Neural progenitor cell (in vitro differentiated cells): ENCODE data around the gene PCSK5. TPM values are rescaled to one million over a fixed set of nuclear protein-coding genes. Genes with fewer than 3 reads are reported as not detected.

Source experiments
- DNase-seq: peaks from one replicate; pipeline ENCODE4 v3.0.0-alpha.2; 2016; ENCODE audit warnings: low spot score
- H2AFZ ChIP-seq: fragments of 200-600 bp; sonication (generic); replicated peaks from 2 replicates; pipeline ENCODE4 v1.6.1; 2016; ENCODE audit warnings: antibody characterized with exemption
- H3F3A ChIP-seq: fragments of 200-600 bp; sonication (generic); 2 replicates; pipeline ENCODE4 v1.6.1; 2016; ENCODE audit warnings: antibody characterized with exemption, low read depth
- H3K27ac ChIP-seq: fragments of 200-600 bp; sonication (generic); 2 replicates; pipeline ENCODE4 v1.5.1; 2016; ENCODE audit warnings: mild to moderate bottlenecking
- H3K27me3 ChIP-seq: fragments of 200-600 bp; sonication (generic); 2 replicates; pipeline ENCODE4 v1.6.1; 2016; ENCODE audit warnings: mild to moderate bottlenecking, moderate library complexity
- H3K36me3 ChIP-seq: fragments of 200-600 bp; sonication (generic); 2 replicates; pipeline ENCODE4 v1.5.1; 2016
- H3K4me1 ChIP-seq: fragments of 200-600 bp; sonication (generic); 2 replicates; pipeline ENCODE4 v1.6.1; 2016; ENCODE audit warnings: mixed run types
- H3K4me2 ChIP-seq: fragments of 200-600 bp; sonication (generic); 2 replicates; pipeline ENCODE4 v1.6.1; 2016
- H3K4me3 ChIP-seq: fragments of 200-600 bp; sonication (generic); 2 replicates; pipeline ENCODE4 v1.5.1; 2016
- H3K79me2 ChIP-seq: fragments of 200-600 bp; sonication (generic); 2 replicates; pipeline ENCODE4 v1.6.1; 2016; ENCODE audit warnings: low read depth
- H3K9ac ChIP-seq: fragments of 200-600 bp; sonication (generic); 2 replicates; pipeline ENCODE4 v1.6.1; 2016
- H3K9me3 ChIP-seq: fragments of 200-600 bp; sonication (generic); 2 replicates; pipeline ENCODE4 v1.5.1; 2016; ENCODE audit warnings: low read depth
- H4K20me1 ChIP-seq: fragments of 200-600 bp; sonication (generic); 2 replicates; pipeline ENCODE4 v1.6.1; 2016; ENCODE audit warnings: low read depth
- H3K27ac Mint-ChIP-seq: 3 replicates; pipeline ENCODE4 v1.8.0; 2021; ENCODE audit warnings: mixed read lengths
- H3K27me3 Mint-ChIP-seq: 2 replicates; pipeline ENCODE4 v1.8.0; 2022; ENCODE audit warnings: low read depth, mild to moderate bottlenecking, inconsistent platforms, moderate library complexity, mixed read lengths; ENCODE audit not compliant: insufficient read depth
- H3K36me3 Mint-ChIP-seq: 3 replicates; pipeline ENCODE4 v1.8.0; 2021; ENCODE audit warnings: mixed read lengths
- H3K4me1 Mint-ChIP-seq: 3 replicates; pipeline ENCODE4 v1.8.0; 2021; ENCODE audit warnings: mixed read lengths
- H3K4me3 Mint-ChIP-seq: 3 replicates; pipeline ENCODE4 v1.8.0; 2021; ENCODE audit warnings: mild to moderate bottlenecking, moderate library complexity, mixed read lengths
- H3K9me3 Mint-ChIP-seq: 3 replicates; pipeline ENCODE4 v1.8.0; 2020; ENCODE audit warnings: mixed read lengths
- CTCF ChIP-seq: fragments of 200-600 bp; sonication (generic); IDR thresholded peaks from 2 replicates; pipeline ENCODE4 v1.5.1; 2017; ENCODE audit warnings: antibody characterized with exemption, mild to moderate bottlenecking
- EZH2 ChIP-seq: fragments of 200-600 bp; sonication (generic); IDR thresholded peaks from 2 replicates; pipeline ENCODE4 v1.6.1; 2017; ENCODE audit warnings: antibody characterized with exemption, mild to moderate bottlenecking, moderate library complexity
- EZH2phosphoT487 ChIP-seq: fragments of 200-600 bp; sonication (generic); IDR thresholded peaks from 2 replicates; pipeline ENCODE4 v1.6.1; 2017; ENCODE audit warnings: antibody characterized with exemption
- total RNA-seq: library from RNA; depleted of rRNA; stranded (reverse); fragments of >200 nt; gene quantifications from 2 replicates; pipeline ENCODE4 v1.2.3, GENCODE V29; 2015; ENCODE audit warnings: low replicate concordance

Gene PCSK5
- total RNA-seq, 1 donor from 2014 or later: 23.4 TPM

GRCh38 chr9:76338418-76338817 lies 447.9 kb downstream of the PCSK5 start:
- Histone ChIP-seq H2AFZ (no peak overlapping the region), H3K27me3 (no peaks in the 10 kb centered on the region), H3K9ac (no peak overlapping the region), H3K27ac (no peak overlapping the region), H3K4me3 (no peak overlapping the region), H4K20me1 (no peaks in the 10 kb centered on the region), H3F3A (no peaks in the 10 kb centered on the region), H3K4me2 (no peak overlapping the region), H3K36me3 (no peaks in the 10 kb centered on the region), H3K4me1 (no peaks in the 10 kb centered on the region), H3K79me2 (no peaks in the 10 kb centered on the region), H3K9me3 (no peaks in the 10 kb centered on the region)
- Mint-ChIP-seq H3K4me1 (peaks cover 2% of the 10 kb centered on the region), H3K27me3 (no peaks in the 10 kb centered on the region), H3K36me3 (no peaks in the 10 kb centered on the region), H3K27ac (no peak overlapping the region), H3K9me3 (no peaks in the 10 kb centered on the region), H3K4me3 (no peak overlapping the region)
- DNase-seq: no peak
- TF ChIP-seq EZH2 (no peak), EZH2phosphoT487 (no peak), CTCF (no peak)

- H3K36me3 Mint-ChIP-seq: no peaks in the 10 kb centered on the region
Measured at GRCh38 chr9:76341616-76342015, 451.1 kb downstream of the PCSK5 start.

GRCh38 chr9:76342201-76342600 lies 451.7 kb downstream of the PCSK5 start:
- H3K27ac ChIP-seq: no peak overlapping the region
- H3K9ac ChIP-seq: no peak overlapping the region
- H3K36me3 ChIP-seq: no peaks in the 10 kb centered on the region
- DNase-seq: no peak
- H3F3A ChIP-seq: no peaks in the 10 kb centered on the region
- TF ChIP-seq EZH2phosphoT487: no peak
- no peak for TF ChIP-seq CTCF
- TF ChIP-seq EZH2: no peak
- no peaks in the 10 kb centered on the region for H3K36me3 Mint-ChIP-seq
- H3K27me3 Mint-ChIP-seq: no peaks in the 10 kb centered on the region
- H3K9me3 ChIP-seq: no peaks in the 10 kb centered on the region
- H2AFZ ChIP-seq: no peak overlapping the region
- H3K4me1 Mint-ChIP-seq: no peaks in the 10 kb centered on the region
- no peaks in the 10 kb centered on the region for H3K79me2 ChIP-seq
- H3K27ac Mint-ChIP-seq: no peak overlapping the region
- H3K9me3 Mint-ChIP-seq: peaks cover 2% of the 10 kb centered on the region
- H3K27me3 ChIP-seq: no peaks in the 10 kb centered on the region
- H4K20me1 ChIP-seq: no peaks in the 10 kb centered on the region
- H3K4me2 ChIP-seq: no peak overlapping the region
- H3K4me3 ChIP-seq: no peak overlapping the region
- H3K4me1 ChIP-seq: no peaks in the 10 kb centered on the region
- no peak overlapping the region for H3K4me3 Mint-ChIP-seq

More at GRCh38 chr9:76341616-76342015, 451.1 kb downstream of the PCSK5 start:
- Histone ChIP-seq H3F3A (no peaks in the 10 kb centered on the region), H3K36me3 (no peaks in the 10 kb centered on the region), H3K4me2 (no peak overlapping the region), H3K79me2 (no peaks in the 10 kb centered on the region), H3K27me3 (no peaks in the 10 kb centered on the region), H3K4me3 (no peak overlapping the region), H3K9me3 (no peaks in the 10 kb centered on the region), H3K27ac (no peak overlapping the region), H4K20me1 (no peaks in the 10 kb centered on the region), H3K9ac (no peak overlapping the region), H3K4me1 (no peaks in the 10 kb centered on the region), H2AFZ (no peak overlapping the region)
- no peak for DNase-seq
- Mint-ChIP-seq H3K9me3 (peaks cover 2% of the 10 kb centered on the region), H3K27ac (no peak overlapping the region), H3K4me1 (no peaks in the 10 kb centered on the region), H3K4me3 (no peak overlapping the region), H3K27me3 (no peaks in the 10 kb centered on the region)
- TF ChIP-seq EZH2: no peak
- no peak for TF ChIP-seq EZH2phosphoT487
- TF ChIP-seq CTCF: no peak

- Histone ChIP-seq H3K79me2 (no peaks in the 10 kb centered on the region), H3F3A (no peaks in the 10 kb centered on the region), H3K36me3 (no peaks in the 10 kb centered on the region), H3K4me2 (no peak overlapping the region), H4K20me1 (no peaks in the 10 kb centered on the region), H3K27me3 (no peaks in the 10 kb centered on the region), H3K4me3 (no peak overlapping the region), H3K9ac (no peak overlapping the region), H3K27ac (no peak overlapping the region), H2AFZ (no peak overlapping the region), H3K4me1 (no peaks in the 10 kb centered on the region), H3K9me3 (no peaks in the 10 kb centered on the region)
- TF ChIP-seq EZH2phosphoT487: no peak
- TF ChIP-seq CTCF: no peak
- Mint-ChIP-seq H3K9me3 (peaks cover 2% of the 10 kb centered on the region), H3K4me3 (no peak overlapping the region), H3K36me3 (no peaks in the 10 kb centered on the region), H3K27ac (no peak overlapping the region), H3K4me1 (no peaks in the 10 kb centered on the region), H3K27me3 (no peaks in the 10 kb centered on the region)
- no peak for DNase-seq
Measured at GRCh38 chr9:76342858-76343257, 452.4 kb downstream of the PCSK5 start.
